Naive thymus-derived CD8-positive, alpha-beta T cell (primary cell): ENCODE measurements around the gene BCAR3. TPM values are rescaled to one million over a fixed set of nuclear protein-coding genes. Genes with fewer than 3 reads are reported as not detected.
"Not testable (repeated sequence)": the region's sequence is repeated elsewhere in the genome, so short reads cannot be mapped to it uniquely, and the experiment has no call there.

Experiments used
- ATAC-seq, 2 donors: fragments of 150-1000 bp; cut with Tn5 transposase in 1 of 2; sonication (Bioruptor Pico), chemical (Tn5 transposase) in 1 of 2; 1 replicate in 1 of 2; 2 replicates in 1 of 2; pipeline ENCODE4 v1.10.0; 2021; ENCODE audit warnings: mild to moderate bottlenecking in 2 of 2, moderate library complexity in 2 of 2
- POLR2A ChIA-PET: fragments of 350-600 bp; sonication (Branson Sonifier 250); formaldehyde crosslinking; loops from one replicate; lab custom pipeline; 2021; ENCODE audit warnings: antibody characterized with exemption; lab: Charles Lee
- DNase-seq, 10 donors: peaks; one replicate each; pipeline versions ENCODE4 v3.0.0 to v3.0.0-alpha.2; 2020 to 2022
- H3K27ac Mint-ChIP-seq, 10 donors: one replicate each; pipeline ENCODE4 v1.8.0; 2020 to 2022; ENCODE audit warnings: mild to moderate bottlenecking in 10 of 10, mixed read lengths in 10 of 10, moderate library complexity in 4 of 10, inconsistent platforms in 1 of 10
- H3K27me3 Mint-ChIP-seq, 5 donors: one replicate each; pipeline ENCODE4 v1.8.0; 2021 to 2022; ENCODE audit warnings: mixed read lengths in 5 of 5
- H3K36me3 Mint-ChIP-seq, 3 donors: one replicate each; pipeline ENCODE4 v1.8.0; 2020 to 2022; ENCODE audit warnings: mixed read lengths in 3 of 3, mild to moderate bottlenecking in 2 of 3, inconsistent platforms in 1 of 3
- H3K4me1 Mint-ChIP-seq, 4 donors: one replicate each; pipeline ENCODE4 v1.8.0; 2021 to 2022; ENCODE audit warnings: mixed read lengths in 4 of 4
- H3K4me3 Mint-ChIP-seq, 10 donors: one replicate each; pipeline ENCODE4 v1.8.0; 2020 to 2022; ENCODE audit warnings: mild to moderate bottlenecking in 10 of 10, mixed read lengths in 10 of 10, moderate library complexity in 6 of 10, inconsistent platforms in 1 of 10
- H3K9me3 Mint-ChIP-seq, 9 donors: one replicate each; pipeline ENCODE4 v1.8.0; 2020 to 2022; ENCODE audit warnings: mixed read lengths in 9 of 9, mild to moderate bottlenecking in 3 of 9, inconsistent platforms in 1 of 9, moderate library complexity in 1 of 9
- polyA plus RNA-seq, 3 donors: library from polyadenylated mRNA; unstranded; fragments of 300-500 nt; fragmentation: Illumina TruSeq; gene quantifications; one replicate each; pipeline ENCODE4 v1.2.3, GENCODE V29; 2021
- total RNA-seq, 8 experiments: library from RNA in 2 of 8; stranded (reverse) in 2 of 8; gene quantifications; one replicate each; pipeline ENCODE4 v1.2.3 and lab custom pipeline; 2021 to 2026

BCAR3 gene
- total and polyA plus RNA-seq, 5 experiments from 2014 or later, result 0.28 to 1.3 (median 0.66) TPM

- H3K27me3 Mint-ChIP-seq, result no peaks in the 10 kb centered on the region
- peaks cover 3 to 10% (median 8%) of the 10 kb centered on the region in 4 donors for H3K4me1 Mint-ChIP-seq
- POLR2A ChIA-PET, result no interaction called here
- no peak for ATAC-seq
- H3K4me3 Mint-ChIP-seq, result no peak overlapping the region
- H3K27ac Mint-ChIP-seq, result peak overlapping the region in 1 of 10 donors; percentile 23
- no peaks in the 10 kb centered on the region for H3K36me3 Mint-ChIP-seq
- H3K9me3 Mint-ChIP-seq, result no peaks in the 10 kb centered on the region
- DNase-seq, result no peak
These were observed 85.1 kb downstream of the BCAR3 start for GRCh38 chr1:93596329-93597089.

- Mint-ChIP-seq H3K36me3 (no peaks in the 10 kb centered on the region), H3K27me3 (no peaks in the 10 kb centered on the region)
These were observed 85.9 kb downstream of the BCAR3 start for GRCh38 chr1:93595743-93596142.

GRCh38 chr1:93595266-93595665 lies 86.4 kb downstream of the BCAR3 start:
- ATAC-seq (no peak), DNase-seq (no peak)
- Mint-ChIP-seq H3K27me3 (no peaks in the 10 kb centered on the region), H3K4me1 (peaks cover 7 to 22% (median 18%) of the 10 kb centered on the region in 4 donors), H3K4me3 (no peak overlapping the region), H3K36me3 (no peaks in the 10 kb centered on the region), H3K9me3 (no peaks in the 10 kb centered on the region), H3K27ac (peak overlapping the region in 1 of 10 donors; percentile 28)
- POLR2A ChIA-PET, result no interaction called here

More at GRCh38 chr1:93595743-93596142, 85.9 kb downstream of the BCAR3 start:
- POLR2A ChIA-PET, result no interaction called here
- Mint-ChIP-seq H3K9me3 (no peaks in the 10 kb centered on the region), H3K27ac (no peak overlapping the region), H3K4me3 (no peak overlapping the region), H3K4me1 (peaks cover 4 to 18% (median 14%) of the 10 kb centered on the region in 4 donors)
- ATAC-seq (no peak), DNase-seq (no peak)

GRCh38 chr1:93594603-93594880 lies 87.1 kb downstream of the BCAR3 start:
- Mint-ChIP-seq H3K4me1 (peaks cover 9 to 27% (median 22%) of the 10 kb centered on the region in 4 donors), H3K4me3 (no peak overlapping the region), H3K27ac (peak overlapping the region in 4 of 10 donors; percentile 13 to 43 (median 34)), H3K9me3 (no peaks in the 10 kb centered on the region), H3K36me3 (no peaks in the 10 kb centered on the region), H3K27me3 (no peaks in the 10 kb centered on the region)
- ATAC-seq (no peak), DNase-seq (no peak)
- POLR2A ChIA-PET, result no interaction called here

- H3K27me3 Mint-ChIP-seq, result no peaks in the 10 kb centered on the region
- no peaks in the 10 kb centered on the region for H3K36me3 Mint-ChIP-seq
- DNase-seq, result no peak
- H3K4me3 Mint-ChIP-seq, result no peak overlapping the region
- no peaks in the 10 kb centered on the region for H3K9me3 Mint-ChIP-seq
- ATAC-seq, result no peak
- peaks cover 10 to 30% (median 25%) of the 10 kb centered on the region in 4 donors for H3K4me1 Mint-ChIP-seq
- POLR2A ChIA-PET, result no interaction called here
- H3K27ac Mint-ChIP-seq, result peak overlapping the region in 6 of 10 donors; percentile 26 to 94 (median 65)
These were observed 87.6 kb downstream of the BCAR3 start for GRCh38 chr1:93593854-93594602.

- peaks cover 15 to 38% (median 28%) of the 10 kb centered on the region in 4 donors for H3K4me1 Mint-ChIP-seq
- no peak for DNase-seq
- no peak for ATAC-seq
- POLR2A ChIA-PET, result no interaction called here
- H3K4me3 Mint-ChIP-seq, result peak overlapping the region in 1 of 10 donors; percentile 86
- H3K9me3 Mint-ChIP-seq, result no peaks in the 10 kb centered on the region
- H3K27me3 Mint-ChIP-seq, result no peaks in the 10 kb centered on the region
- peaks cover 0 to 3% (median 0%) of the 10 kb centered on the region in 3 donors for H3K36me3 Mint-ChIP-seq
- H3K27ac Mint-ChIP-seq, result peak overlapping the region in 8 of 10 donors; percentile 29 to 94 (median 74)
These were observed 89.1 kb downstream of the BCAR3 start for GRCh38 chr1:93592551-93592949.

- H3K27me3 Mint-ChIP-seq, result no peaks in the 10 kb centered on the region
- peak; percentile 3 to 70 (median 26) for DNase-seq
- H3K9me3 Mint-ChIP-seq, result no peaks in the 10 kb centered on the region
- peaks cover 15 to 38% (median 28%) of the 10 kb centered on the region in 4 donors for H3K4me1 Mint-ChIP-seq
- peak overlapping the region in 9 of 10 donors; percentile 25 to 94 (median 81) for H3K27ac Mint-ChIP-seq
- peak; percentile 61 to 63 for ATAC-seq
- H3K36me3 Mint-ChIP-seq, result peaks cover 0 to 3% (median 0%) of the 10 kb centered on the region in 3 donors
- peak overlapping the region in 9 of 10 donors; percentile 29 to 86 (median 75) for H3K4me3 Mint-ChIP-seq
- POLR2A ChIA-PET, result no interaction called here
These were observed 89.7 kb downstream of the BCAR3 start for GRCh38 chr1:93591676-93592550.

- H3K9me3 Mint-ChIP-seq, DNase-seq, H3K36me3 Mint-ChIP-seq, H3K27me3 Mint-ChIP-seq, POLR2A ChIA-PET, ATAC-seq: not testable (repeated sequence)
- Mint-ChIP-seq H3K27ac (peak overlapping the region in 3 of 10 donors; percentile 60 to 74 (median 64)), H3K4me3 (peak overlapping the region in 7 of 10 donors; percentile 29 to 86 (median 69)), H3K4me1 (peaks cover 15 to 38% (median 28%) of the 10 kb centered on the region in 4 donors)
These were observed 90.4 kb downstream of the BCAR3 start for GRCh38 chr1:93591291-93591675.

GRCh38 chr1:93588955-93589354 lies 92.7 kb downstream of the BCAR3 start:
- Mint-ChIP-seq H3K36me3 (peaks cover 0 to 3% (median 2%) of the 10 kb centered on the region in 3 donors), H3K4me3 (no peak overlapping the region), H3K9me3 (no peaks in the 10 kb centered on the region), H3K4me1 (peaks cover 15 to 38% (median 28%) of the 10 kb centered on the region in 4 donors), H3K27me3 (no peaks in the 10 kb centered on the region), H3K27ac (no peak overlapping the region)
- ATAC-seq, result no peak
- POLR2A ChIA-PET, result no interaction called here
- no peak for DNase-seq

GRCh38 chr1:93588206-93588605 lies 93.4 kb downstream of the BCAR3 start:
- ATAC-seq, result no peak
- DNase-seq, result no peak
- Mint-ChIP-seq H3K4me1 (peaks cover 15 to 38% (median 28%) of the 10 kb centered on the region in 4 donors), H3K4me3 (no peak overlapping the region), H3K9me3 (no peaks in the 10 kb centered on the region), H3K27me3 (no peaks in the 10 kb centered on the region), H3K27ac (peak overlapping the region in 2 of 10 donors; percentile 40 to 51), H3K36me3 (peaks cover 0 to 3% (median 2%) of the 10 kb centered on the region in 3 donors)
- POLR2A ChIA-PET, result no interaction called here

GRCh38 chr1:93587354-93587753 lies 94.3 kb downstream of the BCAR3 start:
- Mint-ChIP-seq H3K27ac (peak overlapping the region in 1 of 10 donors; percentile 22), H3K4me1 (peaks cover 15 to 36% (median 28%) of the 10 kb centered on the region in 4 donors), H3K27me3 (no peaks in the 10 kb centered on the region), H3K36me3 (peaks cover 0 to 3% (median 2%) of the 10 kb centered on the region in 3 donors), H3K4me3 (no peak overlapping the region), H3K9me3 (no peaks in the 10 kb centered on the region)
- no peak for DNase-seq
- no peak for ATAC-seq
- POLR2A ChIA-PET, result no interaction called here
